HG02973 (cell line): ENCODE data around the gene SAPCD2.

ENCODE experiments used
- ATAC-seq: cut with Tn5 transposase; IDR thresholded peaks from one replicate; pipeline ENCODE4 v1.9.1; 2021; ENCODE audit warnings: moderate library complexity; ENCODE audit not compliant: unreplicated experiment

Gene SAPCD2

GRCh38 chr9:137019891-137020683 is 50.3 kb downstream of the SAPCD2 start:
- no peak for ATAC-seq

- no peak for ATAC-seq
Measured at GRCh38 chr9:137018761-137019559, 51.4 kb downstream of the SAPCD2 start.

DNA sequence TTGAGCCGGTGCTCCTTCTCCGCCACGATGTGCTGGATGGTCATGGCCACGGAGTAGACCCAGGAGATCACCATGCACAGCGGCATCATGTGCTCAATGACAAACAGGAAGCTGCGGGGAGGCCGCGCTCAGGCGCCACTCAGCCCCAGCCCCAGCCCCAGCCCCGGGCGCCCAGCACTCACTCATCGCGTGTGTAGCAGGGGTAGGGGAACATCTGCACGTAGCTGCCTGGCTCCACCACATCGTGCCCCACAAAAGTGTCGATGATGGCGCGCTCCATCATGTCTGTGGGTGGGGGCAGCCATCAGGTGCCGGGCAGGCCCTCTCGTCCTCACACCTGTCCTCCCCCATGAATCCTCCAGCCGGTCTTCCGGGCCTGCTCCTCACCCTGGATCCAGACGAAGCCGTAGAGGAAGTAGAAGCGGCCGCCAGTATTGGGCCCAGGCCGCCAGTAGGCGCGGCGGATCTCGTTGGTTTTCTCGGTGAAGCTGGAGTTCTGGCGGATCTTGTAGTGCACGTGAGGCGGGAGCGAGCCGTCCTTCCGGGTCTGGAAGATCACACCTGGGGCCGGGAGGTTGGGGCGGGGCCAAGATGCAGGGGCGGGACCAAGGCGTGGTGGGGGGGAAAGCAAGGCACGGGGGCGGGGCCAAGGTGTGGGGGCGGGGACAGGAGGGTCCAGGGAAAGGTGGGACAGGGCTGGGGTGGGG is 52.4 kb downstream of the SAPCD2 start:
- no peak for ATAC-seq

- ATAC-seq: no peak
Measured at GRCh38 chr9:137017071-137017470, 53.3 kb downstream of the SAPCD2 start.

GRCh38 chr9:137016436-137016835 is 53.9 kb downstream of the SAPCD2 start:
- no peak for ATAC-seq

DNA sequence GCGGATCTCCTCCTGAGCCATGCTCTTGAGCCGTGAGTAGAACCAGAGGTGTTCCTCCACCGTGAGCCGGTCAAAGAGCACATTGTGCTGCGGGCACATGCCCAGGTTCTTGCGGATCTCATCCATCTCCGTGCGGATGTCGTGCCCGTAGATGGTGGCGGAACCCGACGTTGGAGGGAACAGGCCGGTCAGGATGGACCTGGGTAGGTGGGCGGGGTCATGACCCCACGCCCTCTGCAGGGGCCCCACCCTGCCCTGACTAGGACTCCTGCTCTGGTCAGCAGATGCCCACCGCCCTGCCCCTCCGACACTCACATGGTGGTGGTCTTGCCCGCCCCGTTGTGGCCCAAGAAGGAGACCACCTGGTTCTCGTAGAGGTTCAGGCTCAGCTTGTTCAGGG is 54.4 kb downstream of the SAPCD2 start:
- ATAC-seq: no peak

DNA sequence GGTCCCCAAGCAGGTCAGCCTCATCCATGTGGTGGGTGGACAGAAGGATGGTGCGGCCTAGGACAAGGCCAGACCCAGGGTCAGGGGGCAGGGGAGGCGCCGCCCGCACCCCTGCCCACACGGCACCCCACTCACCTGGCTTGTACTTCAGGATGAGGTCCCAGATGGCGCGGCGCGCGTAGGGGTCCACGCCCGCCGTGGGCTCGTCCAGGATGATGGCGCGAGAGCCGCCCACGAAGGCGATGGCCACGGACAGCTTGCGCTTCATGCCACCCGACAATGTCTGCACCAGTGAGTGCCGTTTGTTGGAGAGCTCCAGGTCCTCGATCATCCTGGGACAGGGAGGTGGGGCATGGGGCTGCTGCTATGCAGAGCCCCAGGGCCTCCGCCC is 54.8 kb downstream of the SAPCD2 start:
- no peak for ATAC-seq

DNA sequence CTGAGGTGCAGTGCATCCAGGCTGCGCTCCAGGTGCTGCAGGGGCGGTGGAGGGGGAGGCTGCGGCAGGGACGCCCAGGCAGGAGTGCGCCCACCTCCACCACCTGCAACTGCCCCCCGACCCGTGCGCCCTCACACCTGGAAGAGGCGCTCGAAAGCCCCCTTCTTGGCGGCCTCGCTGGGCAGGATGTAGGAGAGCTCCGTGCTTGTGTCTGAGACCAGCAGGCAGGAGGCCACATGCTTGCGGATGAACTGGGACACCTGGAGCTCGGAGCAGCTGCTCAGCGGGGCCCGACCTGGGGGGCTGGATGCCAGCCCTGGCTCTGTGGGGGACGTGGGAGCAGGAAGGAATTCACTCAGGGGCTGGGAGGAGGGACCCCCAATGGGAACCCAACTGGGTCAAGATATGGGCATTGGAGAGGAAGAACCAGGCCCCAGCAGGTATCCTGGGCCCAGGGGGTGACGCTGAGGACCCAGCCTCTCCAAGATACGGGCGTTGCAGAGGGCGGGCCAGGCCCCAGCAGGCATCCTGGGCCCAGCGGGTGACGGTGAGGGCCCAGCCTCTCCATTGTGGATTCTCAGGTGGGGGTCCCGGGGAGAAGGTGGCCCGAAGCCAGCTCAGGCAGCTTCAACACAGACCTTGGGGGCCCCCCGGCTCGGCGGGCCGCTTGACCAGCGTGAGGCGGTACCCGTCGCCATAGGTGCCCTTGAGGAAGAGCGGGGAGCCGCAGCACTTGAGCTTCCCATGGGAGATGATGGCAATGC is 55.4 kb downstream of the SAPCD2 start:
- ATAC-seq: no peak

- ATAC-seq: no peak
Measured at GRCh38 chr9:137014166-137014565, 56.2 kb downstream of the SAPCD2 start.

DNA sequence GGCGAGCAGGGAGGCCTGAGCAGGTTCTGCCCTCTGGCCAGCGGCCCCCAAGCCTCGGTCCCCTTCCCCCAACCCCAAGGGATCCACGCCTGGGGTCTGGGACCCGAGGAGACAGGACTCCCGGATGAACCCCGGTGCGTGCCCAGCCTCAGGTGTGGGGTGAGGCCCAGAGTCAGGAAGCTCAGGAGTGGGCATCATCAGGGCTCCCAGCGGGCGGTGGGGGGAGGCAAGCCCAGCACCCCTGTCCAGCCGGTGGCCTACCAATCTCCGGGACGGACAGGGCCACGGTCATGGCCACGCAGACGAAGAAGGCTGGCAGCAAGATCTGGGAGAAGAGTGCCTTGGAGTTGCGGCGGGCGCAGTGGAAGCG is 56.8 kb downstream of the SAPCD2 start:
- ATAC-seq: no peak

DNA sequence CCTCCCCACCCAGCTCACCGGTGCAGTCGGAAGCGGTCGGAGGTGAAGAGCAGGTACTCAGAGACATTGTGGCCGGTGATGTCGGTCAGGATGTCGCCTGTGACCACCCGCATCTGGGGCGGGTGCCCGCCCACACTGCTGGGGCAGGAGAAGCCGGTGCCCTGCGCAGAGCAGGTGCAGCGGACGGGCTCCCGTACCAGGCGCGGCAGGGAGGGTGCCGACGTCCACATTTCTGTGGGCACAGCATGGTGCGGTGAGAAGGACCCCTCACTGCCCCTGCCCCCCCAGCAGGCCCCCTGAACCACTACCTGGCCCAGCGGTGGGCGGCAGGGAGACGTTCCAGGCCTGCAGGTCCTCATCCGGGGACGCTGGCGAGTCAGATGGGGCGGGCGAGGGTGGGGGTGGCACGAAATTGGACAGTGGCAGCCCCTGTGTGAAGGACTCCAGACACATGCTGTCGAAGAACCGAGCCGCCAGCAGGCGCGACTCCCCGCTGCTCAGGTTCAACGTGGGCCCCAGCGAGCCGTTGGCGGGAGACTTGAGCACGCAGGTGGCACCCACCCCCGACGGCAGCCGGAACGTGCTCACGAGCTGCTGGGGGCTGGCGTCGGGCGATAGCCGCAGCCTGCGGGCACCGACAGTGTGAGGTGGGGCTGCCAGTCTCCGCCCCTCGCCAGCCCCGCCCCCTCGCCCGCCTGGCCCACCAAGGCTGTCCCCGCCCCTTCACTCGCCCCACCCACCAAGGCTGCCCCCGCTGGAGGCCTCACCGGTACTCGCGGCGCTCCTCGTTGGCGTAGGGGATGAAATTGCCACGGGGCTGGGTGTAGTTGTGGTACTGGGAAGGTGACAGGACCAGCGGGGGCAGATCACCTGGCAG is 57.4 kb downstream of the SAPCD2 start:
- ATAC-seq: no peak
